Globus pallidus (tissue), 1 donor: ENCODE measurements around the gene NR6A1.
"Not testable (repeated sequence)": the region's sequence is repeated elsewhere in the genome, so short reads cannot be mapped to it uniquely, and the experiment has no call there.

Experiments used
- DNase-seq: peaks from one replicate; pipeline ENCODE4 v3.0.0-alpha.2; 2015; ENCODE audit warnings: low spot score

NR6A1 gene

DNA sequence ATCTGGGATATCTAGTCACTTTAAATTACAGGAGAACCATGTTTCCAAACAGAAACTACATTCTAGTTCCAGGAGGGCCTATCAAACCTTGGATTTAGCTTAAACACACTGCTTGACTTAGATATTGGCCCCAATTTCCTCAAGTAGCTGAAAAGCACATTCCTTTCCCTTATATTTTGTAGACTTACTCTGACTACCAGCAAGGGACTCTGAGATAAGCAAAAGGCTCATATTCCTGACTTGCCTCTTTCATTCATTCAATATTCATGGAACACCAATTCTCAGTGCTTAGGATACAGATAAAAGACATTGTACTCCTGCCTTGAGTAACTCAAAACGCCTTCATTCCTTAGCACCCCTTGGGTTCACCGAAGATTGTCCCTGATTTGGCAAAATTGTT is 11.8 kb downstream of the NR6A1 start:
- no peak for DNase-seq

DNA sequence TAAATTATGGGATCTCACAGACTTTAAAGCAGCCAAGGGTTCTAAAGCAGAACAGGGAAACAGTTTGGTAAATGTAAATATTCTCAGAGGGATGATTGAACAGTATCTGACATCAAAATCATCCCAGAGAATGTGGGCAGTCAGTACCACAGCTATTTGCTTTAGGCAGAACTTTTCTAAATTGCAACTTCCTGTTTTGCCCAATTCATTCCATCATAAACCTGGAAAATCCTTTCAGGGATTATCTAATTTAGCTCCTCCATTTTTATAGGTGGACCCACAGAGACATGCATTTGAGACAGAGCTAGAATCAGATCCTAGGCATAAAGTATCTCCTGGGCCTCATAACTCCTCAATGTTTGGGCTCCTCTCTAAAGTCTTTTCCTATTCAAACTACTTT is 12.4 kb downstream of the NR6A1 start:
- DNase-seq: no peak

GRCh38 chr9:124758061-124758460 is 13.1 kb downstream of the NR6A1 start:
- DNase-seq: peak; percentile 30

GRCh38 chr9:124757616-124758015 is 13.5 kb downstream of the NR6A1 start:
- no peak for DNase-seq

GRCh38 chr9:124756011-124756410 is 15.1 kb downstream of the NR6A1 start:
- DNase-seq: no peak

DNA sequence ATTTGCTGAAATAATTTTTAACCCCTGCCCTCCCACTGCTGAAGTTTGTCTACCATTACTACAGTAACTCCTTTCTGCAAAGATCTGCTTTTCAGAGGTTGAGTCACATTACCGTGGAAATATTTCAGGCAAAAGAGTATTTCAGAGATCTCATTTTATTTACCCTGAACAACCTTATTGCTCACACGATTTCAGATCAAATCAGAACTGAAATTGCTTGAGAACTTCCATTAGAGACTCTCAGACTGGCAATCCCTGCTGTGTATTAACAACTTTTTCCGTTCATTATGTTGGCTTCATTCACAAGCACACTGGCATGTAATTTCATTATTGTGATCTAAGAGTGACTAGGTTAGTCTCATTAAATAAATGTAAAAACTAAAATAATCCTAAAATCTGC is 16.1 kb downstream of the NR6A1 start:
- DNase-seq: no peak

- DNase-seq: no peak
Observed at GRCh38 chr9:124754289-124754688, 16.8 kb downstream of the NR6A1 start.

- no peak for DNase-seq
Observed at GRCh38 chr9:124752967-124753366, 18.1 kb downstream of the NR6A1 start.

- no peak for DNase-seq
Observed at GRCh38 chr9:124749781-124750180, 21.3 kb downstream of the NR6A1 start.

DNA sequence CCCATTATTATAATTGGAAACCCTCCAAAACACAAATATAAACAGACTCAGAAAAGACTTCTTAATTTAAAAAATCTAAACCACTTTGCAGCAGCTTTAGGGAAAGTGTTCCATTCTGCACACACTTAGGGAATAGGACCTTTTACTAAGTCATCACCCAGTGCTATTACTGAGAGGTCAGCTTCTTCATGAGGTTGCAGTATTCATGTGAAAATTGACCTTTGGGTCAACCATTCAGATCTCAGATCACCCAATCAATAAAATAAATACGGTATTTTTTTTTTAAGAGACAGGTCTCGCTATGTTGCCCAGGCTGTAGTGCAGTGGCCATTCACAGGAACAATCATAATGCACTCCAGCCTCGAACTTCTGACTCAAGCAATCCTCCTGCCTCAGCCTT is 21.8 kb downstream of the NR6A1 start:
- no peak for DNase-seq

DNA sequence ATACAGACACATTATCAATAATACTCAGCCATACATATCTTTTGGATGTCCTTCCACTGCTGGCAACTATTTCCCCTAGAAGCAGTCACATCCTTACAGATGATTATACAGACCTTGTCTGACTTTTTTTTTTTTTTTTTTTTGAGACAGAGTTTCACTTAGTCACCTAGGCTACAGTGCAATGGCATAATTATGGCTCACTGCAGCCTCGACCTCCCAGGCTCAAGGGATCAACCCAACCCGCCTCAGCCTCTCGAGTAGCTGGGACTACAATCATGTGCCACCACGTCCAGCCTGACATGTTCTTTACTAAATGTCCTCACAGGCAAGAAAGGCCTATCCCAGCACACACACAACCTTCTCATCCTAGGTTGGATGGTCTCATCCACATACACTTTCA is 24.0 kb downstream of the NR6A1 start:
- DNase-seq: no peak

DNA sequence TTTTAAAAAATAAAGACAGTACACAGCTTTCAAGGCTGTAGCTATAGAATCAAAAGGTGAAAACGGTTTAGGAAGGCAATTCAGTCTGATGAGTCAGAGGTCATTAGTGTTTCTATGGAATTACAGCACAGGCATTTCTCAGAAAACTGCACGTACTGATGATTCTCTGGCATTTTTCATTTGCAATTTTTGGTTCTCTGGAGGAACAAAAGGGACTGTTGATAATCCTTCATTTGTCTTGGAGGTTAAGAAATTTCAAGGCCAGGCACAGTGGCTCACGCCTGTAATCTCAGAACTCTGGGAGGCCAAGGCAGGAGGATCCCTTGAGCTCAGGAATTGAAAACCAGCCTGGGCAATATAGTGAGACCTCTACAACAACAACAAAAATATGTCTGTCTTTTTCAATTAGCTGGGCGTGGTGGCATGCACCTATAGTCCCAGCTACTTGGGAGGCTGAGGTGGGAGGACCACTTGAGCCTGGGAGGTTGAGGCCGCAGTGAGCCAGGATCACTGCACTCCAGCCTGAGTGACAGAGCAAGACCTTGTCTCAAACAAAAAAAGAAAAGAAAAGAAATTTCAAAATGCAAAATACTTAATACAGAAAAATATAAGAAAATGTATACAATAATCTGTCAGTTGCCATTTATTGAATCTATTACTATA is 27.3 kb downstream of the NR6A1 start:
- no peak for DNase-seq

- DNase-seq: no peak
Observed at GRCh38 chr9:124742940-124743339, 28.2 kb downstream of the NR6A1 start.

- DNase-seq: no peak
Observed at GRCh38 chr9:124741662-124742061, 29.4 kb downstream of the NR6A1 start.

- DNase-seq: no peak
Observed at GRCh38 chr9:124741149-124741548, 30.0 kb downstream of the NR6A1 start.

DNA sequence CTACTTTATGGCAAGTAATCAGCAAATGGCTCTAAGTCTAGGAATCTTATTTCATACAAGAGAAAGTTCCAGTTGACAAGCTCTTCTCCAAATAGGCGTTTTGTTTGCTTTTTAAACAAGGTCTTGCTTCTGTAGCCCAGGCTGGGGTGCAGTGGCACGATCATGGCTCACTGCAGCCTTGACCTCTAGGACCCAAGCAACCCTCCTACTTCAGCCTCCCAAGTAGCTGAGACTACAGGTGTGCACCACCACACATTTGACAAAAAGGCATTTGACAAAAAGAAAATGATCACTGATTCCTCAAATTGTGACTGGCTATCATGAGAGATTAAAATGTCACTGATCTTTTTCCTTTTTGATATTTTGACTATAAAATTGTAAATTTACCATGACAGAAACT is 31.8 kb downstream of the NR6A1 start:
- DNase-seq: no peak

DNA sequence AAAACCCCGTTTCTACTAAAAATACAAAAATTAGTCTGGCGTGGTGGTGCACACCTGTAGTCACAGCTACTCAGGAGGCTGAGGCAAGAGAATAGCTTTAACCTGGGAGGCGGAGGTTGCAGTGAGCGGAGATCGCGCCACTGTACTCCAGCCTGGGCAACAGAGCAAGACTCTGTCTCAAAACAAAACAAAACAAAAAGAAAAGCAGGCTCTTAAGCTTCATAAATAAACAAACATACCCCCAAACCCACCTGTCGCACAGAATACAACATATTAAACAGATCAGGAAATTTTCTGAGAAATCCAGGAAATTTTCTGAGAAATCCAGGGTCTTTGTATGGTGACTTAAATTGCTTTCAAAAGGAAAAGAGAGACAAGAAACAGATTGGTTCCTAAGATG is 33.0 kb downstream of the NR6A1 start:
- DNase-seq: not testable (repeated sequence)

DNA sequence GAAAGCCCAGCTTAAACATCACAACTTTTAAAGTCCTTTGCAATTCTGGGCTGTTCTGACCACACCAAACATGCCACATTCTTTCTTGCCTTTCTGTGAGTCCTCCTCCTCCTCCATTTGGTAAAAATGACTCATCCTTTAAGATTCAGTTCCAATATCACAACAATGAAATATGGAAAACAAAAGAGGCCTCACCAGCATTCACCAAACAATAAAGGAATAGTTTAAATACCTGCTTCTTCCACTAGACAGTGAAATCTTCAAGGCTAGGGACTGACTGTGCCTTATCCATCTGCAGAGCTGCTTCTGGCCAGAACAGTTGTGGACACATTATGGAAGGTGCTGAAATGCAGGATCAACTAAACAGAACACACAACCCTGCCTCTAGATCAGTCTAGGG is 36.0 kb downstream of the NR6A1 start:
- DNase-seq: no peak

GRCh38 chr9:124734741-124735083 is 36.4 kb downstream of the NR6A1 start:
- DNase-seq: not testable (repeated sequence)

DNA sequence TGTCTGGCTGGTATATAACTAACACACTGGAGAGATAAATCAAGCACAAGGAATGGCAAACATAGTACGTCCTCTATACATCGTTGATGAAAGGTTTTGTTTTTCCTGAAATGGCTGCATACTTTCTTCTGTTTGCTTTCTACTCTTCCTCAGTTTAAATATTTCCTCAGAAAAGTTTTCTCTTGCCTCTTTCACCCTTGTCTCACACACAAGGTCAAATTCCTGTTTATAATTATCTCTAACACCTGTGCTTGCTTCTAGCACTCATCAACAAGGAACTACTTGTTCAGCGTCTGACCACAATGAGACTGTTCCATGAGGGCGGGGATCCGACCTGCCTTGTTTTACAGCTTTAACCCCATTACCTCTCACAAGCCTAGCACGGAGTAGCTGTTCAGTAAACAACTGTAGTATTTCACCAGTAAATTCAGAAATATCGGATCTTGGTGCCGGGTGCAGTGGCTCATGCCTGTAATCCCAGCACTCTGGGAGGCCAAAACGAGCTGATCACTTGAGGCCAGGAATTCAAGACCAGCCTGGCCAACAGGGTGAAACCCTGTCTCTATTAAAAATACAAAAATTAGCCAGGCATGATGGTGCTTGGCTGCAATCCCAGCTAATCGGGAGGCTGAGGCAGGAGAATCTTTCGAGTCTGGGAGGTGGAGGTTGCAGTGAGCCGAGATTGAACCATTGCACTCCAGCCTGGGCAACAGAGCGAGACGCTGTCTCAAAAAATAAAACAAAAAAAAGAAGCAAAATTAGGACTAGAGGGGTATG is 37.0 kb downstream of the NR6A1 start:
- DNase-seq: no peak

DNA sequence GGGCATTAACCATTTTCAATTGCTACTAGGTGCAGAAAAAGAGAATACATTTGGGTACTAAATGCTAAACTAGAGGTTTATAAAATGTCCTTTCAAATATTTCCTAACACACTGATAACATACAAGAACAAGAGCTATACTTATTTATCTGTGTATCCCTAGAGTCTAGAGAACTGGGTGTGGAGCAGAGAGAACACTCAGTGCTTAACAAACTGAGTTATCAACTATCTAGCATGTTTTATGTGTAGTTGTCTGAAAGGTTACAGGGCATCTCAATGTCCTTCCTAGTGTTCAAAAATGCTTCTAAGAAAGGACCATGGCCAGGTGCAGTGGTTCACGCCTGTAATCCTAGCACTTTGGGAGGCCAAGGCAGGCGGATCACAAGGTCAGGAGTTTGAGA is 40.3 kb downstream of the NR6A1 start:
- no peak for DNase-seq

- DNase-seq: no peak
Observed at GRCh38 chr9:124726886-124727285, 44.2 kb downstream of the NR6A1 start.

DNA sequence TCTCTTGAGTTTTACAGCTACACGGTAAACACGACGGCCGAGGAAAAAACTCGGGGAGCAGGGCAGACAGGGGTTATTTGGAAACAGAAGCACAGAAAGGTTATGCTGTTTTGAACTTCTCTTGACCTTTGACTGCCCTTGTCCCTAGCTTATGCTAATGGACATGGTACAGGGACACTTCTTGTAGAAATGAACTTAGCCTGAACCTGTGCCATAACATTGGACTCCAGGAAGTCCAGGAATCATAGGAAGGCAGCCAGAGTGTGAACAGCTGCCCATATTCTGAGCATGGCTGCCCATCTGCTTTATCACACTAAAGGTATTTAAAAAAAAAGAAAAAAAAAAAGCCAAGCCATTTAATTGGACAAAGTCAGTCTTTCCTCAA is 46.1 kb downstream of the NR6A1 start:
- peak; percentile 15 for DNase-seq
